ENCODE measurements around the gene PEF1. TPM values are rescaled to one million over a fixed set of nuclear protein-coding genes. Genes with fewer than 3 reads are reported as not detected.
A peak's percentile ranks its signal among the peaks of the same experiment; 100 is the strongest.
"Not testable (repeated sequence)": the region's sequence is repeated elsewhere in the genome, so short reads cannot be mapped to it uniquely, and the experiment has no call there.

Gene PEF1
- polyA plus RNA-seq, 3 donors, result 36.6 to 81.7 (median 70.7) TPM

DNA sequence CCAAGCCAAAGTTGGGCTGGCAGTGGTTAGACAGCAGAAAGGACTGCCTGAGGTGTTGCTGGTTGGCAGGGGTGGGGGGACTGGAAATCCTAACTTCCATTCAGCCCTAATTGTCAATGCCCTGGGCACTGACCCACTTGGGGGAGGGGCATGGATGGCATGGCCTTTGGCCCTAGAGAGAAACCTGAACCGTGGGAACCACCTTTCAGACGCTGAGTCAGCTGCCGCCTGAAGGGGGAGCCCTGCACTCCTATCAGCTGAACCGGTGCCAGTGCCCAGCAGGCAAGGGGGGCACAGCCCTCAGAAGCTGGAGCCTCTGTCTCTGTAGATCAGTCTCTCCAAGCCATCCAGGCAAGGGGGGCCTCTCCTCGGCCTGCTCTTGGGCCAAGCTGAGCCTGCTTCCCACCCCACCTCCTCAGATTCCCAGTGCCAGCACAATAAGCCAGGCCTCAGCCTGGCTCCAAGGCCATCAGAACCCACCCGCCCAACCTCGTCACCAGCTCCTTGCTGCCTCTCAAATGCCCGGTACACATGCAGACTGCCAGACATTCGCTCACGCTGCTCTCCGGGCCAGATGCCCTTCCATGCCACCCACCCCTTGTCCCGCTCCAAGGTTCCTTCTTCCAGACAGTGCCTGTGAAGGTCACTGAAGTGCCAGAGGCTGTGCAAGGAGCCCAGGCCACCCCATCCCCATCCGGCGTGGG is 56.8 kb downstream of the PEF1 start:
- H3K9me3 ChIP-seq (replicated peaks in 1 of 2; ENCODE audit: control insufficient read depth in 1 of 2, insufficient read depth in 1 of 2, low read length in 2 of 2), result no peaks in the 10 kb centered on the region
- H3K4me1 ChIP-seq (ENCODE audit: control insufficient read depth in 1 of 2, insufficient read depth in 2 of 2, low read length in 2 of 2), result peaks cover 0 to 9% of the 10 kb centered on the region in 2 donors
- H3K79me2 ChIP-seq (ENCODE audit: insufficient read depth, low read length), result no peaks in the 10 kb centered on the region
- H3K27me3 ChIP-seq (ENCODE audit: control insufficient read depth in 2 of 2, insufficient read depth in 2 of 2, low read length in 2 of 2), result peaks cover 0 to 18% of the 10 kb centered on the region in 2 donors
- no peaks in the 10 kb centered on the region for H4K20me1 ChIP-seq (ENCODE audit: insufficient read depth, low read length)
- Mint-ChIP-seq H3K27me3 (ENCODE audit: low read depth in 3 of 3) (peaks cover 15 to 42% (median 29%) of the 10 kb centered on the region in 3 donors), H3K36me3 (no peaks in the 10 kb centered on the region), H3K4me1 (peaks cover 10% of the 10 kb centered on the region), H3K9me3 (peaks cover 0 to 4% (median 0%) of the 10 kb centered on the region in 7 donors), H3K27ac (peak overlapping the region in 1 of 7 donors; percentile 68), H3K4me3 (peak overlapping the region in 1 of 2 donors; percentile 55)
- peak; percentile 43 to 68 (median 65) for DNase-seq
- WGBS (ENCODE audit: insufficient coverage), result 67% methylated on average over 14 of the region's 14 CpGs
- H3K9ac ChIP-seq (ENCODE audit: insufficient read depth, low read length, poor library complexity, severe bottlenecking), result no peak overlapping the region
- no peak overlapping the region for H3K4me3 ChIP-seq (replicated peaks in 1 of 3; ENCODE audit: low read depth in 2 of 3, low read length in 3 of 3)
- no peak overlapping the region for H3K4me2 ChIP-seq (replicated peaks; ENCODE audit: extremely low read depth, low read length, poor library complexity, severe bottlenecking)
- H2AFZ ChIP-seq (ENCODE audit: insufficient read depth, low read depth, low read length, poor library complexity, severe bottlenecking), result no peak overlapping the region
- intact Hi-C loops (cut with micrococcal nuclease), result no loop called here
- H3K27ac ChIP-seq (ENCODE audit: low read depth in 1 of 2, low read length in 2 of 2), result no peak overlapping the region
- TF ChIP-seq, protein P1, sequence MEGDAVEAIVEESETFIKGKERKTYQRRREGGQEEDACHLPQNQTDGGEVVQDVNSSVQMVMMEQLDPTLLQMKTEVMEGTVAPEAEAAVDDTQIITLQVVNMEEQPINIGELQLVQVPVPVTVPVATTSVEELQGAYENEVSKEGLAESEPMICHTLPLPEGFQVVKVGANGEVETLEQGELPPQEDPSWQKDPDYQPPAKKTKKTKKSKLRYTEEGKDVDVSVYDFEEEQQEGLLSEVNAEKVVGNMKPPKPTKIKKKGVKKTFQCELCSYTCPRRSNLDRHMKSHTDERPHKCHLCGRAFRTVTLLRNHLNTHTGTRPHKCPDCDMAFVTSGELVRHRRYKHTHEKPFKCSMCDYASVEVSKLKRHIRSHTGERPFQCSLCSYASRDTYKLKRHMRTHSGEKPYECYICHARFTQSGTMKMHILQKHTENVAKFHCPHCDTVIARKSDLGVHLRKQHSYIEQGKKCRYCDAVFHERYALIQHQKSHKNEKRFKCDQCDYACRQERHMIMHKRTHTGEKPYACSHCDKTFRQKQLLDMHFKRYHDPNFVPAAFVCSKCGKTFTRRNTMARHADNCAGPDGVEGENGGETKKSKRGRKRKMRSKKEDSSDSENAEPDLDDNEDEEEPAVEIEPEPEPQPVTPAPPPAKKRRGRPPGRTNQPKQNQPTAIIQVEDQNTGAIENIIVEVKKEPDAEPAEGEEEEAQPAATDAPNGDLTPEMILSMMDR (IDR thresholded peaks at IDR 0.05), result peak; percentile 78
- H3K36me3 ChIP-seq (replicated peaks in 1 of 2; ENCODE audit: control insufficient read depth in 1 of 2, insufficient read depth in 2 of 2, low read length in 2 of 2), result no peaks in the 10 kb centered on the region

DNA sequence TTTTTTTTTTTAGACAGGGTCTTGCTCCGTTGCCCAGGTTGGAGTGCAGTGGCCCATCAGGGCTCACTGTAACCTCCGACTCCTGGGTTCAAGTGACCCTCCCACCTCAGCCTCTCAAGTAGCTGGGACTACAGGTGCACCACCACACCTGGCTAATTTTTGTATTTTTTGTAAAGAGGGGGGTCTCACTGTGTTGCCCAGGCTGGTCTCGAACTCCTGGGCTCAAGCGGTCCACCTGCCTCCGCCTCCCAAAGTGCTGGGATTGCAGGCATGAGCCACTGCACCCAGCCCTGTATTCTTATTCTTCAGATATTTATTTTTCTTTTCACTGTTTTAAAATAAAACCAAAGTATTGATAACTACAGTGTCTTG is 57.4 kb downstream of the PEF1 start:
- H3K9ac ChIP-seq (ENCODE audit: insufficient read depth, low read length, poor library complexity, severe bottlenecking); H3K9me3 ChIP-seq (replicated peaks in 1 of 2; ENCODE audit: control insufficient read depth in 1 of 2, insufficient read depth in 1 of 2, low read length in 2 of 2); H3K36me3 ChIP-seq (replicated peaks in 1 of 2; ENCODE audit: control insufficient read depth in 1 of 2, insufficient read depth in 2 of 2, low read length in 2 of 2); H3K4me1 Mint-ChIP-seq; H3K27ac Mint-ChIP-seq; H3K27ac ChIP-seq (ENCODE audit: low read depth in 1 of 2, low read length in 2 of 2); H3K36me3 Mint-ChIP-seq; H3K4me1 ChIP-seq (ENCODE audit: control insufficient read depth in 1 of 2, insufficient read depth in 2 of 2, low read length in 2 of 2); DNase-seq; H3K79me2 ChIP-seq (ENCODE audit: insufficient read depth, low read length); H4K20me1 ChIP-seq (ENCODE audit: insufficient read depth, low read length); intact Hi-C loops (cut with micrococcal nuclease); H3K9me3 Mint-ChIP-seq; H2AFZ ChIP-seq (ENCODE audit: insufficient read depth, low read depth, low read length, poor library complexity, severe bottlenecking); H3K4me3 ChIP-seq (replicated peaks in 1 of 3; ENCODE audit: low read depth in 2 of 3, low read length in 3 of 3); H3K4me2 ChIP-seq (replicated peaks; ENCODE audit: extremely low read depth, low read length, poor library complexity, severe bottlenecking); H3K4me3 Mint-ChIP-seq: not testable (repeated sequence)
- peaks cover 15 to 37% (median 24%) of the 10 kb centered on the region in 3 donors for H3K27me3 Mint-ChIP-seq (ENCODE audit: low read depth in 3 of 3)
- no CpG with 5 or more reads among the region's 5 CpGs for WGBS (ENCODE audit: insufficient coverage)
- peaks cover 0 to 18% of the 10 kb centered on the region in 2 donors for H3K27me3 ChIP-seq (ENCODE audit: control insufficient read depth in 2 of 2, insufficient read depth in 2 of 2, low read length in 2 of 2)
